K562 (cell line): ENCODE data around the gene SST. TPM values are rescaled to one million over a fixed set of nuclear protein-coding genes. Genes with fewer than 3 reads are reported as not detected.

Experiments
- ATAC-seq: fragments of 200-7000 bp; cut with Tn5 transposase; 3 replicates; pipeline ENCODE4 v1.9.1; 2020; ENCODE audit warnings: moderate library complexity
- BruUV-seq: library from RNA; stranded (reverse); fragments of 400-500 nt; replicated peaks from 2 replicates; lab custom pipeline; 2021; lab: Mats Ljungman, UMichigan
- CTCF ChIA-PET: fragments of 300-600 bp; formaldehyde crosslinking; extraction: SDS; loops from one replicate; lab custom pipeline; 2021; ENCODE audit warnings: low intra/inter-chr PET ratio; lab: Yijun Ruan, JAX
- POLR2A ChIA-PET: fragments of 300-600, 350-650 bp; sonication (Branson Sonifier 250); formaldehyde crosslinking; extraction: SDS; loops from one replicate; lab custom pipeline; 2021; ENCODE audit warnings: antibody characterized with exemption, inconsistent platforms; lab: Yijun Ruan, JAX
- DNase-seq, 4 experiments: peaks; one replicate each; pipeline versions ENCODE4 v3.0.0 to v3.0.0-alpha.2; 2011 to 2018; ENCODE audit warnings: low spot score in 3 of 4, mixed read lengths in 3 of 4; ENCODE audit errors: extremely low read depth in 1 of 4
- FAIRE-seq: peaks from 2 replicates; lab custom pipeline; 2011; peaks lifted over from hg19 to GRCh38; lab: Jason Lieb, UNC
- H2AFZ ChIP-seq: 2 replicates; pipeline ENCODE4 v1.6.0; 2011; ENCODE audit warnings: low read depth, low read length, control low read depth, inconsistent platforms
- H3K27ac ChIP-seq: fragments of 200-600 bp; 3 replicates; pipeline ENCODE4 v1.8.0; 2011; ENCODE audit warnings: low read depth, mild to moderate bottlenecking, control low read depth, inconsistent platforms, low read length, moderate library complexity, mixed read lengths; ENCODE audit errors: extremely low read depth
- H3K27me3 ChIP-seq, 2 experiments: fragments of 300-600 bp in 1 of 2; 2 replicates in 1 of 2; 3 replicates in 1 of 2; pipeline versions ENCODE4 v1.6.0 to v1.8.0; 2011; ENCODE audit warnings: inconsistent platforms in 2 of 2, low read length in 2 of 2, mild to moderate bottlenecking in 1 of 2, mixed read lengths in 1 of 2, moderate library complexity in 1 of 2; ENCODE audit not compliant: control insufficient read depth in 2 of 2, insufficient read depth in 2 of 2
- H3K36me3 ChIP-seq: fragments of 300-600 bp; 3 replicates; pipeline ENCODE4 v1.8.0; 2011; ENCODE audit warnings: mild to moderate bottlenecking, low read length, inconsistent platforms; ENCODE audit not compliant: control insufficient read depth, insufficient read depth
- H3K4me1 ChIP-seq, 2 experiments: fragments of 200-600 bp in 1 of 2; replicated peaks in 1 of 2; 2 replicates in 1 of 2; 3 replicates in 1 of 2; pipeline versions ENCODE4 v1.5.1 to v1.8.0; 2011; ENCODE audit warnings: inconsistent platforms in 2 of 2, low read length in 2 of 2, mild to moderate bottlenecking in 1 of 2, mixed read lengths in 1 of 2, moderate library complexity in 1 of 2; ENCODE audit not compliant: control insufficient read depth in 2 of 2, insufficient read depth in 2 of 2
- H3K4me2 ChIP-seq: 2 replicates; pipeline ENCODE4 v1.6.1; 2011; ENCODE audit warnings: low read length, control low read depth, inconsistent platforms, mixed read lengths; ENCODE audit not compliant: insufficient read depth
- H3K4me3 ChIP-seq: fragments of 200-600 bp; sonication (generic), shearing (Covaris generic); 2 replicates; pipeline ENCODE4 v1.5.1; 2016; ENCODE audit warnings: control low read depth, inconsistent platforms
- H3K79me2 ChIP-seq: fragments of 200-600 bp; 3 replicates; pipeline ENCODE4 v1.8.0; 2011; ENCODE audit warnings: low read length, inconsistent platforms; ENCODE audit not compliant: control insufficient read depth, insufficient read depth
- H3K9ac ChIP-seq, 2 experiments: 2 replicates each; pipeline versions ENCODE4 v1.6.0 to v1.6.1; 2011; ENCODE audit warnings: low read depth in 2 of 2, low read length in 2 of 2, control low read depth in 1 of 2, inconsistent platforms in 1 of 2, mild to moderate bottlenecking in 1 of 2, mixed read lengths in 1 of 2; ENCODE audit not compliant: insufficient read depth in 1 of 2
- H3K9me1 ChIP-seq: one replicate; pipeline ENCODE4 v1.6.0; 2011; ENCODE audit warnings: inconsistent platforms, mild to moderate bottlenecking, low read length, moderate library complexity; ENCODE audit not compliant: control insufficient read depth, insufficient read depth
- H3K9me3 ChIP-seq: replicated peaks from 2 replicates; pipeline ENCODE4 v1.5.1; 2011; ENCODE audit warnings: low read depth, low read length, inconsistent platforms; ENCODE audit not compliant: control insufficient read depth, insufficient read depth
- H4K20me1 ChIP-seq: replicated peaks from 2 replicates; pipeline ENCODE4 v1.6.1; 2011; ENCODE audit warnings: low read length, inconsistent platforms, mixed read lengths; ENCODE audit not compliant: control insufficient read depth, insufficient read depth
- CBFA2T2 ChIP-seq: fragments of 450-650 bp; conservative IDR thresholded peaks from 2 replicates; pipeline ENCODE4 v1.6.1; 2017; ENCODE audit warnings: mild to moderate bottlenecking
- CEBPG ChIP-seq, 3 experiments: fragments of 200-800 bp in 1 of 3; sonication (Bioruptor generic) in 1 of 3; sonication (generic) in 1 of 3; formaldehyde crosslinking in 1 of 3; IDR thresholded peaks in 2 of 3; conservative IDR thresholded peaks in 1 of 3; 2 replicates each; pipeline versions ENCODE4 v1.6.1 to v1.8.0; 2016 to 2022; ENCODE audit warnings: missing compliant biosample characterization in 2 of 3, missing genetic modification characterization in 2 of 3, mild to moderate bottlenecking in 1 of 3, missing genetic modification reagents in 1 of 3
- HBP1 ChIP-seq: fragments of 450-650 bp; formaldehyde crosslinking; IDR thresholded peaks from 2 replicates; pipeline ENCODE4 v1.4.0; 2022; ENCODE audit warnings: missing genetic modification characterization
- HOXB6 ChIP-seq: fragments of 250-450 bp; sonication (Bioruptor Pico); IDR thresholded peaks from 2 replicates; pipeline ENCODE4 v1.5.1; 2022; ENCODE audit warnings: mild to moderate bottlenecking, borderline replicate concordance
- MIER1 ChIP-seq: fragments of 450-650 bp; IDR thresholded peaks from 2 replicates; pipeline ENCODE4 v1.6.1; 2016; ENCODE audit warnings: antibody characterized with exemption, mild to moderate bottlenecking, low read depth
- NFE2 ChIP-seq: IDR thresholded peaks from 2 replicates; pipeline ENCODE4 v1.6.1; 2014; ENCODE audit warnings: antibody characterized with exemption, low read depth
- PCBP2 ChIP-seq: fragments of 200-400 bp; formaldehyde crosslinking; IDR thresholded peaks from 2 replicates; pipeline ENCODE4 v1.6.1; 2018; ENCODE audit warnings: low read length, low read depth, mild to moderate bottlenecking, moderate library complexity; ENCODE audit not compliant: poor library complexity, severe bottlenecking
- SMARCA4 ChIP-seq: fragments of 450-650 bp; IDR thresholded peaks from 2 replicates; pipeline ENCODE4 v1.6.1; 2016
- ZBTB5 ChIP-seq: fragments of 450-650 bp; IDR thresholded peaks from 2 replicates; pipeline ENCODE4 v1.6.1; 2017; ENCODE audit warnings: antibody characterized with exemption
- ZBTB9 ChIP-seq: fragments of 450-650 bp; formaldehyde crosslinking; IDR thresholded peaks from 2 replicates; pipeline ENCODE4 v1.4.0; 2020; ENCODE audit warnings: mild to moderate bottlenecking, moderate library complexity
- WGBS: fragments of 100-300 bp; shearing (Covaris generic); methylation state at CpG from one replicate; pipeline ENCODE4 v1.1.6; 2016; ENCODE audit warnings: low coverage, mixed read lengths; ENCODE audit not compliant: insufficient coverage; ENCODE audit errors: missing lambda C conversion rate; 5-methylcytosine and 5-hydroxymethylcytosine counted together
- in situ Hi-C: fragments of 300-500 bp; cut with MboI; formaldehyde crosslinking; loops from 4 replicates; pipeline ENCODE4 v1.15.0; 2018; ENCODE audit warnings: inconsistent platforms, mixed read lengths
- intact Hi-C: fragments of 100-400 bp; cut with micrococcal nuclease; formaldehyde crosslinking; loops from 2 replicates; pipeline ENCODE4 v1.14.2; 2022
- polyA plus RNA-seq, 8 experiments: library from polyadenylated mRNA; depleted of rRNA in 4 of 8; stranded (reverse) in 5 of 8; unstranded in 3 of 8; fragments of >200 nt; fragmentation: Nextera tagmentation in 2 of 8; fragmentation: Illumina TruSeq in 1 of 8; extraction: Ambion mirVana in 2 of 8; extraction: Trizol in 1 of 8; gene quantifications; 2 replicates each; pipeline versions ENCODE4 v1.2.1 to v1.2.3, GENCODE V29; 2011 to 2014; ENCODE audit warnings: inconsistent platforms in 1 of 8, missing spikeins in 1 of 8
- total RNA-seq, 7 experiments: library from RNA; depleted of rRNA in 6 of 7; stranded (reverse); fragments of >200 nt in 6 of 7; fragmentation: Illumina TruSeq in 2 of 7; extraction: Trizol in 2 of 7; gene quantifications; 2 replicates each; pipeline versions ENCODE4 v1.2.1 to v1.2.3, GENCODE V29; 2011 to 2021; ENCODE audit warnings: low replicate concordance in 1 of 7
- TF ChIP-seq, protein P1 (sequence below): fragments of 200-800 bp; sonication (Bioruptor generic); IDR thresholded peaks from 2 replicates; pipeline ENCODE4 v1.6.1; 2016; ENCODE audit warnings: missing genetic modification characterization, missing compliant biosample characterization

Gene SST
- total and polyA plus RNA-seq, 9 of the 15 experiments (the other 6 are each of a cell fraction or from before 2014, with no cell fraction given): not detected

DNA sequence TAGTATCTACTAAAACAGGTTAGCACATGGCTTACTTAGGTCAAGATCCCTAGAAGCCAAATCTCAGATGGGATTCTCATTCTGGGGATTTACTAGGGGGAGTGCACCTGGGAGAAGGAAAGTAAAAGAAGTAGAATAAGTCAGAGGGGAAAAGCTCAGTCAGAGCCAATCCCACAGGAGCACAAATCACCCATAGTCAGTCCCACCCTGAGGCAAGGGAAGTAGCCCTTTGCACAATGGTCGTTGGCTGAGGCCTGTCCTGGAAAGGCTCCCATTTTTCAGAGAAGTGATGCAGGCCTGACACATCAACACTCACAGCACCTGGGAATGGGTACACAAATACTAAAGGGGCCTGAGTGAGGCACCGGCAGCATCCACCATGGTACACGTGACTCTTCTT is 39.8 kb downstream of the SST start (continued):
- TF ChIP-seq, protein P1, sequence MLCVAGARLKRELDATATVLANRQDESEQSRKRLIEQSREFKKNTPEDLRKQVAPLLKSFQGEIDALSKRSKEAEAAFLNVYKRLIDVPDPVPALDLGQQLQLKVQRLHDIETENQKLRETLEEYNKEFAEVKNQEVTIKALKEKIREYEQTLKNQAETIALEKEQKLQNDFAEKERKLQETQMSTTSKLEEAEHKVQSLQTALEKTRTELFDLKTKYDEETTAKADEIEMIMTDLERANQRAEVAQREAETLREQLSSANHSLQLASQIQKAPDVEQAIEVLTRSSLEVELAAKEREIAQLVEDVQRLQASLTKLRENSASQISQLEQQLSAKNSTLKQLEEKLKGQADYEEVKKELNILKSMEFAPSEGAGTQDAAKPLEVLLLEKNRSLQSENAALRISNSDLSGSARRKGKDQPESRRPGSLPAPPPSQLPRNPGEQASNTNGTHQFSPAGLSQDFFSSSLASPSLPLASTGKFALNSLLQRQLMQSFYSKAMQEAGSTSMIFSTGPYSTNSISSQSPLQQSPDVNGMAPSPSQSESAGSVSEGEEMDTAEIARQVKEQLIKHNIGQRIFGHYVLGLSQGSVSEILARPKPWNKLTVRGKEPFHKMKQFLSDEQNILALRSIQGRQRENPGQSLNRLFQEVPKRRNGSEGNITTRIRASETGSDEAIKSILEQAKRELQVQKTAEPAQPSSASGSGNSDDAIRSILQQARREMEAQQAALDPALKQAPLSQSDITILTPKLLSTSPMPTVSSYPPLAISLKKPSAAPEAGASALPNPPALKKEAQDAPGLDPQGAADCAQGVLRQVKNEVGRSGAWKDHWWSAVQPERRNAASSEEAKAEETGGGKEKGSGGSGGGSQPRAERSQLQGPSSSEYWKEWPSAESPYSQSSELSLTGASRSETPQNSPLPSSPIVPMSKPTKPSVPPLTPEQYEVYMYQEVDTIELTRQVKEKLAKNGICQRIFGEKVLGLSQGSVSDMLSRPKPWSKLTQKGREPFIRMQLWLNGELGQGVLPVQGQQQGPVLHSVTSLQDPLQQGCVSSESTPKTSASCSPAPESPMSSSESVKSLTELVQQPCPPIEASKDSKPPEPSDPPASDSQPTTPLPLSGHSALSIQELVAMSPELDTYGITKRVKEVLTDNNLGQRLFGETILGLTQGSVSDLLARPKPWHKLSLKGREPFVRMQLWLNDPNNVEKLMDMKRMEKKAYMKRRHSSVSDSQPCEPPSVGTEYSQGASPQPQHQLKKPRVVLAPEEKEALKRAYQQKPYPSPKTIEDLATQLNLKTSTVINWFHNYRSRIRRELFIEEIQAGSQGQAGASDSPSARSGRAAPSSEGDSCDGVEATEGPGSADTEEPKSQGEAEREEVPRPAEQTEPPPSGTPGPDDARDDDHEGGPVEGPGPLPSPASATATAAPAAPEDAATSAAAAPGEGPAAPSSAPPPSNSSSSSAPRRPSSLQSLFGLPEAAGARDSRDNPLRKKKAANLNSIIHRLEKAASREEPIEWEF (CRISPR knock-in tag): no peak

DNA sequence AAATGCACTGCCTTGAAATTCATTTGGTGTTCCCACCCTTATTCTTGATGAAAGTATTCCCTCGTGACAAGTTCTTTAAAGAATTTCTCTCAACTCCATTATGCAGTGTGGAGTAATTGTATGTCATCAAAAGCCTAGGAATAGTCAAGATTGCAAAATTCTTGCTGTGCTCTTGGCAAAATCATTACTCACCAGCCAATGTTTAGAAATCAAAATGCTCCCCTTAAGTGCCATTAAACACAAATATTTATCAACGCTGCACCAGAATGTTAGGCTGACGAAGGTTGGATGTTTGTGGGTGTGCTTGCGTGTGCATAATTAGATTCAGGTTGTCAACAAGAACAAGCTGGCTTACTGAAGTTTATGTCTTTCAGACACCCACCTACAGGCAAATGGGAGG is 40.5 kb downstream of the SST start:
- H2AFZ ChIP-seq: no peak overlapping the region
- FAIRE-seq (no peak), ATAC-seq (no peak), DNase-seq (no peak)
- intact Hi-C loops: no loop called here
- no peaks in the 10 kb centered on the region for H3K9me1 ChIP-seq
- in situ Hi-C loops: no loop called here
- H4K20me1 ChIP-seq: no peaks in the 10 kb centered on the region
- H3K27ac ChIP-seq: no peak overlapping the region
- H3K9me3 ChIP-seq: no peaks in the 10 kb centered on the region
- H3K27me3 ChIP-seq: no peaks in the 10 kb centered on the region
- H3K36me3 ChIP-seq: no peaks in the 10 kb centered on the region
- H3K4me1 ChIP-seq: no peaks in the 10 kb centered on the region
- no peak overlapping the region for H3K4me2 ChIP-seq
- no peaks in the 10 kb centered on the region for H3K79me2 ChIP-seq
- 0% methylated on average over 4 of the region's 4 CpGs for WGBS
- no peak overlapping the region for H3K4me3 ChIP-seq
- ChIA-PET POLR2A (no interaction called here), CTCF (no interaction called here)
- no peak overlapping the region for H3K9ac ChIP-seq
- BruUV-seq: no TSS peak
- no peak for TF ChIP-seq PCBP2
- no peak for TF ChIP-seq ZBTB9 (CRISPR knock-in tag)
- no peak for TF ChIP-seq CEBPG (CRISPR knock-in tag; IDR thresholded peaks at IDR 0.05)
- TF ChIP-seq CEBPG (tag; conservative IDR thresholded peaks at IDR 0.05 in 1 of 2, IDR thresholded peaks at IDR 0.05 in 1 of 2): no peak
- TF ChIP-seq HBP1: no peak
- TF ChIP-seq CBFA2T2: no peak
- TF ChIP-seq NFE2: no peak
- TF ChIP-seq MIER1: no peak
- TF ChIP-seq HOXB6 (CRISPR knock-in tag): no peak
- no peak for TF ChIP-seq ZBTB5
- TF ChIP-seq SMARCA4: no peak
